Measurements from ENCODE around the gene FMNL3.

Gene FMNL3

DNA sequence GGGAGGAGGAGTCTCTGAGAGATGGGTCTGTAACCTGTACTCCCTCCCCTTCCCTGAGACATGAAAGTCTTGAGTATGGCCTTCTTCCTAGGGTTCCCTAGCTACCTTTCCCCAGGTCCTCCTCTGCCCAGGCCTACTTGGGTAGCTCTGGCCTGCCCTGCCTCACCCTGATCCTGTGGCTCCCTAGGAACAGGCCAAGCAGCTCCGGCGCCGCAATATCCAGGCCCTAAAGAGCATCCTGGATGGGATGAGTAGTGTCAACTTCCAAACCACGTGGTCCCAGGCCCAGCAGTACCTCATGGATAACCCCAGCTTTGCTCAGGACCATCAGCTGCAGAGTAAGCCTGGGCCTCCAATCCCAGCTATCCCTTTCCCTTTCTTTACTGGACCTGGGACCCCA, 71.5 kb downstream of the FMNL3 start:
- in situ Hi-C loops (cut with HindIII; ENCODE audit: low sequenced_read_pairs) = no loop called here
- TF ChIP-seq CTCF (IDR thresholded peaks at IDR 0.05; ENCODE audit: low read depth, low read length) = no peak
- no peak overlapping the region for H3K4me3 ChIP-seq (ENCODE audit: low read depth, low read length)
- DNase-seq (ENCODE audit: low read depth, low spot score) = no peak

- H3K4me3 ChIP-seq (ENCODE audit: low read depth, low read length) = no peak overlapping the region
- in situ Hi-C loops (cut with HindIII; ENCODE audit: low sequenced_read_pairs) = no loop called here
- no peak for TF ChIP-seq CTCF (IDR thresholded peaks at IDR 0.05; ENCODE audit: low read depth, low read length)
- DNase-seq (ENCODE audit: low read depth, low spot score) = no peak
Measured at GRCh38 chr12:49635036-49635435, 72.2 kb downstream of the FMNL3 start.

DNA sequence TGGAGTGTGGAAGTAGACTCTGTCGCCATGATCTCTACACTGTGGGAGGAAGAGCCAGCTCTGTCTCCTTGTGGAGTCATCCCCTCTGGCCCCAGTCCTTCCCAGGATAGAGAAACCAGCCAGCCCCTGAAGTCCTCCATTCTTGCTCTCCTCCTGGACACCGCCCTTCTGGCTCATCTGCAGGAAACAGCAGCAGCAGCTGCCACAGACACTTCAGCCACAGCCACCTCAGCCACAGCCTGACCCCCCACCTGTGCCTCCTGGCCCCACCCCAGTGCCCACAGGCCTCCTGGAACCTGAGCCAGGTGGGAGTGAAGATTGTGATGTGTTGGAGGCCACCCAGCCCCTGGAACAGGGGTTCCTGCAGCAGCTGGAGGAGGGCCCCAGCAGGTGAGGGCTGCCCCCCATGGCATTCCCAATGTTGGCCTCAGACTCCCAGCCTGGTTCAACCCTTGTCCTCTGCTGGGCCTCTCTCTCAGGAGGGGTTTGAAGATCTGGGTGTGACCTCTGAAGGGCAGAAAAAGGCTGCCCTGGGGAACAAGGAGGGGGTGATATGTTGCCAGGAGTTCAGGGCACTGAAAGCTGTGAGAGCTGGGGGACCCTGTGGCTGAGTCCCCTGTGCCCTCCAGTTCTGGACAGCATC, 73.4 kb downstream of the FMNL3 start:
- TF ChIP-seq CTCF (IDR thresholded peaks at IDR 0.05; ENCODE audit: low read depth, low read length) = no peak
- in situ Hi-C loops (cut with HindIII; ENCODE audit: low sequenced_read_pairs) = no loop called here
- H3K4me3 ChIP-seq (ENCODE audit: low read depth, low read length) = no peak overlapping the region
- no peak for DNase-seq (ENCODE audit: low read depth, low spot score)

GRCh38 chr12:49632986-49633702, 74.1 kb downstream of the FMNL3 start:
- TF ChIP-seq CTCF (IDR thresholded peaks at IDR 0.05; ENCODE audit: low read depth, low read length) = no peak
- DNase-seq (ENCODE audit: low read depth, low spot score) = no peak
- H3K4me3 ChIP-seq (ENCODE audit: low read depth, low read length) = no peak overlapping the region
- in situ Hi-C loops (cut with HindIII; ENCODE audit: low sequenced_read_pairs) = no loop called here

GRCh38 chr12:49632401-49632800, 74.8 kb downstream of the FMNL3 start:
- H3K4me3 ChIP-seq (ENCODE audit: low read depth, low read length) = no peak overlapping the region
- in situ Hi-C loops (cut with HindIII; ENCODE audit: low sequenced_read_pairs) = no loop called here
- no peak for DNase-seq (ENCODE audit: low read depth, low spot score)
- TF ChIP-seq CTCF (IDR thresholded peaks at IDR 0.05; ENCODE audit: low read depth, low read length) = no peak

GRCh38 chr12:49631336-49631907, 75.8 kb downstream of the FMNL3 start:
- DNase-seq (ENCODE audit: low read depth, low spot score) = no peak
- TF ChIP-seq CTCF (IDR thresholded peaks at IDR 0.05; ENCODE audit: low read depth, low read length) = no peak
- in situ Hi-C loops (cut with HindIII; ENCODE audit: low sequenced_read_pairs) = no loop called here
- no peak overlapping the region for H3K4me3 ChIP-seq (ENCODE audit: low read depth, low read length)
